NCI-H226 (cell line): Measurements from ENCODE around the gene TUBGCP4.
A peak's percentile ranks its signal among the peaks of the same experiment; 100 is the strongest.

Experiments used
- DNase-seq: peaks from one replicate; pipeline ENCODE4 v3.0.0-alpha.2; 2015

TUBGCP4 gene

DNA sequence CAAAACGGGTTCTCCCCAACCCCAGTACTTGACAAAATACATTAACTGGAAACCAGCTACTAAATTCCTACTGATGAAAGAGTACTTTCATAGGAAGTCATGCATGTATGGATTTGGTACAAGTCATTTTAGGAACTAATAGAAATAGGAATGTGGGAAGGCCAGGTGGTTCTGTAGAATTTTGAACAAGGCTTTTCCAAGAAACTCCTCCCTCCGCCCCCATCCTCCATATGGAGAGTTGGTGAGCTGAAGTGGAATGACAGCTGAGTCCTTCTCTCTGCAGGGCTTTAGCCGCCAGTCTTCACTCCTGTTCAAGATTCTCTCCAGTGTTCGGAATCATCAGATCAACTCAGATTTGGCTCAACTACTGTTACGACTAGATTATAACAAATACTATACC lies 33.2 kb downstream of the TUBGCP4 start:
- no peak for DNase-seq

DNA sequence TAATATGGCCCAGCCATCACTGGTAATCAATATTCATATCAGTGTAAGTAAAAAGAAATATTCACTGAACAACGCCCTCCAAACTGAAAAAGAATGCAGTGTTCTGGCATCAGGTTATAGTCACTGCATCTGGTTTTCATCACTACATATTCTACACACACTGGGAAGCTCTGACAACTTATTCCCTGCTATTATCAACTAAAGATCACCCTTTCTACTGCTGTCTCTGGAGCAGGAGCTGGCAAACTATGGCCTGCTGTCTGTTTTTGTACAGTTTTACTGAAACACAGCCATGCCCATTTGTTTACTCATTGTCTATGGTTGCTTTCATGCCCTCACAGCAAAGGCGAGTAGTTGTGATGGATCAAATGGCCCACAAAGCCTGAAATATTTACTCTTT lies 35.3 kb downstream of the TUBGCP4 start:
- DNase-seq, result no peak

DNA sequence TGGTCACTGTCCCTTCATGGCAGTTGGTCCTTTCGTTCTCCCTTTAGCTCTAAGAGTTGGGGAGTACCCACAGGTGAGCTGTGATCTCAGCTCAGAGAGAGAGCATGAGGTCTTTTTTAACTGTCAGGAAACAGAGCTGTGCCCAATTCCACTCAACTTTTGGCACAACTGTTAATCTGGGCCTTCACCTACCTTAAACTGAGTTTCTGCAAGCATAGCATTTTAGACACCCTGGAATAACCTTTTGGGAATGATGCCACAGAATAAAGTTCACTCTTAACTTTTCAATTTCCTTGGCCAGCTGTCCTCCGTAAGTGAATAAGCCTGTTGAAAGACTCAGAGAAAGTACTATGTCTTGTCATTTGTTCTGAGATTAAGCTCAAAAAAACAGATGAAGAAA lies 35.9 kb downstream of the TUBGCP4 start:
- DNase-seq, result no peak

DNA sequence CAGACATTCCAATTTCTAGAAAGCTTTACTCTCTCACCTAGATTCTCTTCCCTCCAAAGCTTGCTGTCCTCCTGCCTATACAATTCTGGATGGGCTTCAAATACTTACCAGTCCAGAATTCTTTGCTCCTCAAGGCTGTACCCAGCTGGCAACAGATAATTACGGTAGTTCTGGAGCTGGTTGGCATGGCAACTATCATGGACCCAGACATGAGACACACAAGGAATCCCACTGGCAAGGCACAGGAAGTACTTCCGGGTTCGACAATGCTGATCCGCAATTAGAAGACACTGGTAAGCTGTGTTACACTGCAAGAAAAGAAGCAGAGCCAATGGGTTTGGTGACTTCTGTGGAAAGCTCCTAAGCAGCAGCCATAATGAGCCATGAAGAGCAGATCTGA lies 37.9 kb downstream of the TUBGCP4 start:
- no peak for DNase-seq

DNA sequence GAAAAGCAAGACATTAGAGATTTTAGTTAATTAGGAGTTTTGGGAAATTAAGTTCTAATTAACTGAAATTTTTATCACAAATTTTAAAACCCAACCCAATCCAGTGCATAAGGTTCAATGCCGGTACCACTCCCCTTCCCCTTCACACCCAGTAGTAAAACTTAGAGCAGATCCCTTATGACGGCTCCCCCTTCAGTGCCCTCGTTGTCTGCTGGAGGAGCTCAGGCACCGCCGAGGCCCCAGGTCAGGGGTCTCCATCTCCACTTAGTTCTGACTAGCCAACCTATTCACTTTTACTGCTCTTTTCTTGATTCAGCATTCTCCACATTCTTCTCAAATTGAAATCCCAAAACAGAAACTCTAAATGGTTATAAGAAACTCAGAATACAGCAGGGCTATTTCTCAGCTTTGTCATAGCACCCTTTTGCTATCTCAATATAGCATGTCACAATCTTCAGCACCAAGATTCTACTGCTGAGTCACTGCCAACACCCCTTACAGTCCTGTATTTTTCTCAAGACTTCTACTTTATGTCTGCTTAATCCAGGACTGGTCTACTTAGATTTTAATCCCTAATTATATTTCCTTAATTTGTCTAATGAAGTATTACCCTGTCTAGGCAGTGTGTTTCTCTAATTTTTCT lies 39.8 kb downstream of the TUBGCP4 start:
- DNase-seq, result no peak

DNA sequence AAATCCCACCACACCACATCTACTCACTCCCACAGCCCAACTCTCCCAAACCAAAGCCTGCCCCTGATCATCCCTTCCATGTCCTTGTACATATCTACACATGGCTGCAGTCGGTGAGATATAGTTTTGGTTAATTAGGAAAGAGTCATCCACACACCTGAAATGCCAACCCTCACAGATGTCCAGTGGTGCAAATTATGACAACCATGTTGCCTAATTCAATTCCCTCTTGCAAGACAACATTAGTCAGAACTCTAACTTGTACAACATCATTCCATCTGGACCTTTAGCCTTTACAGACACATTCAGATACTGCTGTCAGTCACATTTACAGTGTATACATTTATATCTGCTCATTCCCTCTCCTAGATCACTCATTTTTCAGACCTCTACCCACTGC lies 41.2 kb downstream of the TUBGCP4 start:
- no peak for DNase-seq

DNA sequence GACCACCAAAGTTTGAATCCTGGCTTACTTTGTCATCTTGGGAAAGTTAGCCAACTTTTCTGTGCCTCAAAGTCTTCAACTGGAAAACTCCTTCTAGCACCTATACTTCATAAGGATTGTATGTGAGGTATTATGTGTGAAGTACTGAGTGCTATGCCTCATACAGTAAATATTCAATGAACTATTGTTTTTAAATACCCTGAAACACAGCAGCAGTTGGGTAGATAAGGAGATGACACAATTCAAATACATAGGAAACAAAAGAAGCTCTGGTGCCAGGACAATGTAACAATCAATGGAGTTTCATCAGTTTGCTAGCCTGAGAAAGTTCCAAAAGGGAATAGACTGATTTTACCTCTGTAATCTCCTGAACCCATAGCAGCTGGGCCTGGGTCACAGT lies 43.3 kb downstream of the TUBGCP4 start:
- no peak for DNase-seq

DNA sequence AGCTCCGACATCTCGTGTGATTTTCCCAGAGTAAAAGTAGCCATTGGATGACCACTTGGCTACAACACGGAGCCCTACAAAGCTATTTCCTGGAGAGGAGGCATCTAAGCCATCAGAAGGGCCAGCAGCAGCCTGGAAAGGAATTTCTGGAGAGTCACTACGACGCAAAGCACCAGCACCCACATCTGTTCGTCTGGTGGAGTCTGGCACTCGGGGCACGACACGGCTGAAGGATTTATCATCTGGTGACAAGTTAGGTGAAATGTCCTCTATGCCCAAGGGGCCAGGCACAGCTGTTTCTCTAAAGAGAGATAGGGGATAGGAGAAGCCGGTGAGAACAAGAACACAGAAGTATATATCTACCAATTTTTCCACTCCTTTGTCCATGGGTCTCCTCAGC lies 49.5 kb downstream of the TUBGCP4 start:
- DNase-seq, result no peak

DNA sequence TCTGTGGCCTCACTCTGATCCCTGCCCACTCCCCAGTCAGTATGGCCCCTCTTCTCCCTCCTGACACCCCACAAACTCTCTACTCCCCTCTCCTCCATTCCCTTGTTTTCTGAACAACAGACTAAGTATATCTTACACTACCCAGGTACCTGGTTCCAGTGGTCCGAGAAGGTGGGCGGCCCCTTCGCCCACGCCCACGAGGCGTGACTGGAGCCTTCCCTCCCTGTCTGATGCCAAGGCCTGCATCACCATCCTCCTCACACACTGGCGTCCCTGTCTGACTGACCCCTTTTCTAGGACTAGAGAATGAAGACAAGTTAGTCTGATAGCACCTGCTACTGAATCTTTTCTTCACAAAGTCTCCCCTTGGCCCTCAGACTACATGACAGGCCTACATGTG lies 50.0 kb downstream of the TUBGCP4 start:
- no peak for DNase-seq

DNA sequence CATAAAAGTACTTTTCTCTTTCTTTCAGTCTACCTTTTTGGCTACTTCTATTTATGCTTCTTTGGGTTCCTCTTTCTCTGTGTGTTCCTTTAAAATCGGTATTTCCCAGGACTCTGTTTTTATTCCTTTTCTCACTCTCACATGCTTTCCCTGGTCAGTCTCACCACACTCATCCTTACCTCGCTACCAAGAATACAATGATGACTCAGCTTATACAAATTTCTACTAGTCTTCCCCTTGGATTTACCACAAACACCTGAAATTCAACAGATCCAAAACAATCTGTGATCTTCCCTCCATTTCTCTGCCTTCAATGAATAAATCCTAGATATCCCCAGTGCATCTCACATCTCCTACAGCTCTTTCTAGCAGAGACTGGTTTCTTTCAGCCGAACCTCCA lies 52.9 kb downstream of the TUBGCP4 start:
- no peak for DNase-seq

DNA sequence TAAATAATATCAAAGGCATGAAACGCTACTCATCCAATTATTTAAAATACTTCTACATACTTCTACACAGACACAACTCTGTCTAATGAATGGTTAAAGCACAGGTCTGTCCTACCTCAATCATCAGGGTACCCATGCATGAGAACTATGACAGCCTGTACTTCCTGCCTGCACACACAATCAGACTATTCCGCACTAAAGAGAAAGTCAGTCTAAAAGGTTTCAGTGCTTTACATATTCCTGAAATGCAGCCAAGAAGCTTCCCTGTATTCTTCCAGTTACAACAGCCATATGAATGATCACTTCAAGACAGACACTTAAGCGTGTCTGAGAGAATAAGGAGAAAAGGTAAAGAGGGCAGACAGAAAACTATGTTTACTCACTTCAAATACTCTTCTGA lies 58.8 kb downstream of the TUBGCP4 start:
- DNase-seq, result no peak

DNA sequence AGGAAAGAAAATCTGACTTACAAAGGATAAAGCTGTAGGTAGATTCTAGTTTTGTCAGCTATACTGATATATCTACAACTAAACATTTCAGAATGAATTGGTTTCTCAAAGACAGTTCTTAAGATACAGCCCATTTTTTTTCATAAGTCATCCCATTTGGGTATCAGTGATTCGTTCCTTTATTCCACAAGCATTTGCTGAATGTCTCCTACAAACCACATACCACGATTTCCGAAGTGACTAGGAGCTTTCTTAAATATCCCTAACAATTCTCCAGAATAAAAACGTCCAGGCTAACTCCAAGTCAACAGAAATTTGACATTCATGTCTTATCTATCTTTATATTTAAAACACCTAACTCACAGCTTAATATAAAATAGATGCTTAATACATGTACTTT lies 62.3 kb downstream of the TUBGCP4 start:
- no peak for DNase-seq

DNA sequence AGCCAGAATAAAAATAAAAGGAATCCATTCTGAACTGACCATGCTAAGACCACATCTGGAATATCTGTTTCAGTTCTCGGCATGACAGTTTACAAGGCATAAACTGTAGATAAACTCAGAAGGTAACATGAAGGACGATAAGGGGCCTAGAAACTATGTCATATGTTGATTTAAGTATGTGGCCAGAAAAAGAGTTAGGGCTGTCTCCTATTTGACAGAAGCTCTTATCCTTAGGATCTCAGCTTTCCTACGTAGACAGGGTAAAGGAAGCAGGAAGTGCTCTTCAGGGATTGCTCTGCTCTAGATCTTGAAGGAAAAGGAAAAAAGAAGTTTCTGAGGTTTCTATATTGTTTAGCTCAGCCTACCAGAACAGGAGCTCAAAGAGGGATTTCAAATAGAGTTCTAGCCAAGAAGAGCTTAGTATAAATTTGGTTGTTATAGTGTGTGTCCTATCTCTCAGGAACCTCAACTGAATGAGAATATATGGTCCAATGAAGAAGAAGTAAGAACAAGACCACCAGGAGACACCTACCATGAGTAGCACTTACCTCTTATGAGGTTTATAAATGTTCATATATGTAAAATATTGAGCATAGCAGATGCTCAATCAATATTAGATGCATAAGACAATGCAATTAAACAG lies 62.9 kb downstream of the TUBGCP4 start:
- no peak for DNase-seq

DNA sequence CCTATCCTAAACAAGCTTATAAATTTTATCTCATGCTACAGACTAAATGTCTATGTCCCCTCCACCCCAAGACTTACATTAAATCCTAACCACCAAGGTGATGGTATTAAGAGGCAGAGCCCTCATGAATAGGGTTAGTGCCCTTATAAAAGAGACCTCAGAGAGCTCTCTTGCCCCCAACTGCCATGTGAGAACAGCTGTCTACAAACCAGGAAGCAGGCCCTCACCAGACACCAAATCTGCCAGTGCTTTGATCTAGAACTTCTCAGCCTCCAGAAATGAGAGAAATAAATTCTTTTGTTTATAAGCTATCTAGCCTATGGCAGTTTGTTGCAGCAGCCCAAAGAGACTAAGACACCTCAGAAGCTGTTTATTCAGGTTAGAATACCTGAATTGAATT lies 63.5 kb downstream of the TUBGCP4 start:
- DNase-seq, result no peak

DNA sequence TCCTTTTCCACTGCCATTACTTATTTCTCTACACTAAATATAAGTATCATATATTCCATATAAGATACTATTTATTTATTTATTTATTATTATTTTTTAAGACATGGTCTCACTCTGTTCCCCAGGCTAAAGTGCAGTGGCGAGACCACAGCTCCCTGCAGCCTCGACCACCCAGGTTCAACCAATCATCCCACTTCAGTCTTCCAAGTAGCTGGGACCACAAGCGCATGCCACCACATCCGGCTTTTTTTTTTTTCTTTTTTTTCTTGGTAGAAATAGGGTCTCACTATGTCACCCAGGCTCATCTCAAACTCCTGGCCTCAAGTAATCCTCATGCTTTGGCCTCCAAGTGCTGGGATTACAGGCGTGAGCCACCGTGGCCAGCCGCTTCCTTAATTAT lies 65.5 kb downstream of the TUBGCP4 start:
- DNase-seq, result no peak

DNA sequence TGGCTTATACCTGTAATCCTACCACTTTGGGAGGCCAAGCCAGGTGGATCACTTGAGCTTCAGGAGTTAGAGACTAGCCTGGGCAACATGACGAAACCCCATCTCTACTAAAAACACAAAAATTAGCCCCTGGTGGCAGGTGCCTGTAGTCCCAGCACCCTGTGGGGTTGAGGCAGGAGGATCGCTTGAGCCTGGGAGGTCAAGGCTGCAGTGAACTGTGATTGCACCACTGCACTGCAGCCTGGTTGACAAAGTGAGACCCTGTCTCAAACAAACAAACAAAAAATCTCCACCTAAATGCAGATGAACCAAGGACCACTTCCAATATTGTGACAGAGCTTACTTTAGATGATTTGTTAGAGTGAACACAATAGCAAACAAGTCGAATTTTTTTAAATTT lies 68.4 kb downstream of the TUBGCP4 start:
- no peak for DNase-seq

DNA sequence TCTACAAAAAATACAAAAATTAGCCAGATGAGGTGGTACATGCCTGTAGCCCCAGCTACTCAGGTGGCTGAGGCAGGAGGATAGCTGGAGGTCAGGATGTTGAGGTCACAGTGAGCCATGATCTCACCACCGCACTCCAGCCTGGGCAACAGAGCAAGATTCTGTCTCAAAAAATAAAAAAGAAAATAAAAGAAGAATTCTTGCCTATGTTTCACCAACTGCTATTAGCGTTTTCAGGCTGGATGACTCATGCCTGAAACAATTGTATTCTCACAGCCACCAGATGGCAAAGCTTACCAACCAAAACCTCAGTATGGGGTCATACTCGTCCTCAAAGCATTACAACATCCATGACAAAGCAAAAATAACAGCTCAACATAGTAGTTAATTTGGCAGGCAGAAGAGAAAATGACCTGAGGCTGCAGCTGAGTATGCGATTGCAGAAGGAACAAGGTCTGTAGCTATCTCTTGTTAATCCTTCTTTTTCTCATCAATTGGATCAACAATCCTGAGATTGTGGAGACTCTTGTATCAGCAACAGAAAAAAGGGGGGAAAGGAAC lies 69.9 kb downstream of the TUBGCP4 start:
- DNase-seq, result peak; percentile 71

DNA sequence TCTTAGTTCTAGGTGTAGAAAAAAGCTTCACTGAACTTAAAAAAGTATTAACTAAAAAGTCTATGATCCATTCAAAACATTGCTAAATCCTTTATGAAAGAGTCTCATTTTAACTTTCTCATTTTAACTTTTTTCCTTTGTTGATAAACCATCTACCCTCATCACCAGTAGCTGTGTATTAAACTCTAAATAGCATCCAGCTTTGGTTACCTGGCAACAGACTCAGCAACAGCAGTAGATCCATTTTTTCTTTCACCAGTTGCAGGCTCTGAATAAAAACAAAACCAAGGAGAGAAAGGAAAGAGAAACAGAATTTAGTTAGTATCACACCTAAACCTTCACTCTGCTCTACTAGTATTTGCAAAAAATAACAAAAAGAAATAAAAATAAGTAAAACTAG lies 70.4 kb downstream of the TUBGCP4 start:
- no peak for DNase-seq

DNA sequence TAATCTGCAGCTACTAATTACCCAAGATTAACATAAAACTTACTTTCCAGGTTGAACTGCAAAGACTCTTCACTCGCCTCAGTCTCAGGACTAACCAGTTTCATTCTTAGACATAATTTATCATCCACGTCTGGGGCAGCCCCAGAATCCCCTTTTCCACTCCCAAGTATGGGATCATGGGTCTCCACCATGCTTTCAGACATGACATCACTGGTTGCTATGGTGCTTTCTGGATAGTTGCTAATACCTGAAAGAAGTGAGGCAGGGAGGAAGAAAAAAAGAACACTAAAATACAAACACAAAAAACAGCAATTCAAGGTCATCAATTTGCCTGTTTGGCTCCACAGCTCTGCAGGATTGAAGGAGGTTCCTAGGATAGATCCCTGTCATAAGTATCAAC lies 75.4 kb downstream of the TUBGCP4 start:
- DNase-seq, result no peak

DNA sequence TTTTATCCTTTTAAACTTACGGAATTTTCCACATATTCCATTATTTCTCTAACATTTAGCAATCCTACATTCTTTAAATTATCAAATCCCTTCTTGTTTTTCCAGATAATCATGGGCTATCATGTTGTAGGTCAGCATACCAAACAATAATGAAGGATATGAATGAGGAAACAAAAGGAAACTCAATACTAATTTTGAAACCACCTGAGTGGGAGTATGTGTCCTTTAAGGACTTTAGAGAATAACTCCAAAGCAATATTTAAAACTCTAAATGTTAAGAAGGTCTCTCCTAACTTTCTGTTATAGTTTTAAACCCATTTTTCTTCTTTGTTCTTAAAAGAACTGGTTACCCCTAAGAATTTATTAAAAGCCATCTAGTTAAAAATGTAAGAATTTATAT lies 79.1 kb downstream of the TUBGCP4 start:
- DNase-seq, result no peak
